GM12875 (cell line): ENCODE measurements around the gene LMO2.
"Not testable (repeated sequence)": the region's sequence is repeated elsewhere in the genome, so short reads cannot be mapped to it uniquely, and the experiment has no call there.

Experiments used
- H3K4me3 ChIP-seq: one replicate; pipeline ENCODE4 v1.5.1; 2011; ENCODE audit warnings: low read depth, low read length, control low read depth
- TF ChIP-seq, protein P1 (sequence below): IDR thresholded peaks from 2 replicates; pipeline ENCODE4 v1.5.1; 2011; ENCODE audit warnings: low read depth, mild to moderate bottlenecking, control low read depth, inconsistent platforms, low read length, moderate library complexity, borderline replicate concordance; ENCODE audit not compliant: insufficient read depth

The LMO2 gene

GRCh38 chr11:33933602-33934001, 41.7 kb upstream of the LMO2 start:
- H3K4me3 ChIP-seq, result no peak overlapping the region
- TF ChIP-seq, protein P1, sequence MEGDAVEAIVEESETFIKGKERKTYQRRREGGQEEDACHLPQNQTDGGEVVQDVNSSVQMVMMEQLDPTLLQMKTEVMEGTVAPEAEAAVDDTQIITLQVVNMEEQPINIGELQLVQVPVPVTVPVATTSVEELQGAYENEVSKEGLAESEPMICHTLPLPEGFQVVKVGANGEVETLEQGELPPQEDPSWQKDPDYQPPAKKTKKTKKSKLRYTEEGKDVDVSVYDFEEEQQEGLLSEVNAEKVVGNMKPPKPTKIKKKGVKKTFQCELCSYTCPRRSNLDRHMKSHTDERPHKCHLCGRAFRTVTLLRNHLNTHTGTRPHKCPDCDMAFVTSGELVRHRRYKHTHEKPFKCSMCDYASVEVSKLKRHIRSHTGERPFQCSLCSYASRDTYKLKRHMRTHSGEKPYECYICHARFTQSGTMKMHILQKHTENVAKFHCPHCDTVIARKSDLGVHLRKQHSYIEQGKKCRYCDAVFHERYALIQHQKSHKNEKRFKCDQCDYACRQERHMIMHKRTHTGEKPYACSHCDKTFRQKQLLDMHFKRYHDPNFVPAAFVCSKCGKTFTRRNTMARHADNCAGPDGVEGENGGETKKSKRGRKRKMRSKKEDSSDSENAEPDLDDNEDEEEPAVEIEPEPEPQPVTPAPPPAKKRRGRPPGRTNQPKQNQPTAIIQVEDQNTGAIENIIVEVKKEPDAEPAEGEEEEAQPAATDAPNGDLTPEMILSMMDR, result no peak

DNA sequence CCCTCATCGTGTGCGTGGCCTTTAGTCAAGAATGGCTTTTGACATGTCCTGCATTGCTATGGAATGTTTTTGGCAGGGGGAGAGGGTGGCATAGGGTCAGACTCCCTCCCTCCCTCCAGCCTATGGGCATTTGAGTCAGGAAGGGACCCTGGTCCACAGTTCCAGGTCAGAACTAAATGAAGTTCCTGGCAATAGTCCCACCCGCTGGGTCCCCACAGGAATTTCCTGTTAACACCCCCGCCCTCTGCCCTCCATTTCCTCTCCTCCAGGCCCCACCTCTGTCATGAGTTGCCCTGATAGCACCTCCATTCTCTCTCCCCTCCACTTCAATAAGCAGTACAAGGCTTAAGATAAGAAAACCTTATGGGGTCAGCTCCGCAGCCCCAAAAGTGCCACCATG, 40.8 kb upstream of the LMO2 start:
- TF ChIP-seq, protein P1, result no peak
- H3K4me3 ChIP-seq, result no peak overlapping the region

DNA sequence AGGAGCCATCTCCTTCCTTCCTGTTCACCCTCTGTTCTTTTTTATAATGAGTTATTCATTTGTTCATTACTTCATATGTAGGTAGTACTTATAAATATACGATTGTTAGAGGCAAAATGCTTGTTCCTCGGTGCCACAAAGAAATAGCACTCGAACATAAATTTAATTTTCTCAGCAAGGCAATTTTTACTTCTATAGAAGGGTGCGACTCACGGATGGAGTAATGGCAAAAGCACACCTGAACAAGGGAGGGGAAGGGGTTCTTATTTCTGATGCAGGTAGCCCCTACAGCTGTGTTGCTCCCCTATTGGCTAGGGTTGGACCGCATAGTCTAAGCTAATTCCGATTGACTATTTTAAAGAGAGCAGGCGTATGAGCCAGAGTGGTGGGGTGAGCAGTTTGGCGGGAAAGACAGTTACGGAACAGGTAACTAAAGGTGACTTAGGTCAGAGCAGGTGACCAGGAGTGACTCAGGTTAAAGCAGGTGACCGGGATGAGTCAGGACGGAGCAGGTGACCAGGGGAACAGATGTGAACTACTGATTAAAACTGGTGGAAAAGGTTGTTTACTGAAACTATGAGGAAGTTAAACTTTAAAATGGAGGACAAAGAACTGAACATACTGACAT, 40.0 kb upstream of the LMO2 start:
- H3K4me3 ChIP-seq, result not testable (repeated sequence)

DNA sequence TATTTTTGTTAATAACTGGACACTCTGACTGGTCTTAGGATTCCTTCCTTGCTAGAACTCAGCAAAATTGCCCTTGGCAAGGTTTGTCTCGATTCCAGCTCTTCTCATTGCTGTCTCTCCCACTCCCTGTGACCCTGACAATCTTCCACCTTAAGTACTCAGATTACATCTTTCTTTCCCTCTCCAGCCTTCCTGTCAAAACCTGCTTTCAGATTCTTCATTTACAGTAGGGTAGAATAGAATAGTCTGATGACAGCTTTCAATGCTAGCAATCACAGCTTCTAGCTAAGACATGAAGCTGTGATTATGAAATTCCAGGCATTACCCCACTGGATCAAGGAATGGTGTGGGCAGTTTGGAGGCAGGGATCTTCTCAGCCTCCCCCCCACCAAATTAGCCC, 39.2 kb upstream of the LMO2 start:
- TF ChIP-seq, protein P1, result no peak
- no peak overlapping the region for H3K4me3 ChIP-seq

DNA sequence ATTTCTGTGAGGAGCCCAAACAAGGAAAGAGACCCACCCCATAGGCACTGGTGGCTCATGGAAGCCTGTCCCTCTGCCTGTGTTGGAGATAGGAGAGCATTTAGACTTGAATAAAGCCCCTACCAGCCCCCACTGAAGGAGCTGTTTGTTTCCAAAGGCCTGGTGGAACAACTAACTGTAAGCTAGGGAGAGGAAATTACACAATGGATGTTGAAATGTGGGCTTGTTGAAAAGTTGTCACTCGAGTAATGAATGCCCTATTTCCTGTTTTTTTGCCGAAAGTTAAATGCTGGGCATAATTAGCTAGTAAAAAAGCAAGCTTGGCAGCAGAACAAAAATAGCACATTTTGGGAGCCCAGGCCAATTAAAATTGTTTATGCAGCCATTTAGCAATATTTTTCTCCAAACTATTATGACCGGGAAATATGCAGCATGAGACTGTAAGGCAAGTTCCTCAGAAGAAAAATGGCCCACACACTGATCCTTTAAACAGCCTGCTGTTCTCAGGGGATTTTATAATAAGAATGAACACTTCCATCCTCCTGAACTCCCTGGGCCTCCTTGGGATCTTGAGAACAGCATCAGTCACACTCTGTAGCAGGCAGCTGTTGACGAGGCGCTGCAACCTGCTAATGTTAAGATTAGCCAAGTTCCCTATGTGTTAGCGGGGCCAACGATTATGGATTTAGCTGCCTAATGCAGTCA, 38.6 kb upstream of the LMO2 start:
- no peak overlapping the region for H3K4me3 ChIP-seq
- TF ChIP-seq, protein P1, result no peak

GRCh38 chr11:33928564-33928963, 36.7 kb upstream of the LMO2 start:
- TF ChIP-seq, protein P1, result no peak
- no peak overlapping the region for H3K4me3 ChIP-seq

GRCh38 chr11:33926671-33927552, 35.0 kb upstream of the LMO2 start:
- no peak overlapping the region for H3K4me3 ChIP-seq
- TF ChIP-seq, protein P1, result no peak
